PC-9 (cell line): ENCODE results near the gene ATF2. TPM values are rescaled to one million over a fixed set of nuclear protein-coding genes. Genes with fewer than 3 reads are reported as not detected.

Source experiments
- BruUV-seq: library from RNA; stranded (reverse); fragments of 400-500 nt; replicated peaks from 2 replicates; lab custom pipeline; 2021; lab: Mats Ljungman, UMichigan
- CTCF ChIA-PET: fragments of 300-600 bp; sonication (Branson Sonifier 250); formaldehyde crosslinking; loops from one replicate; lab custom pipeline; 2022; ENCODE audit warnings: antibody characterized with exemption; lab: Charles Lee
- POLR2A ChIA-PET: fragments of 300-600 bp; sonication (Branson Sonifier 250); formaldehyde crosslinking; loops from one replicate; lab custom pipeline; 2022; ENCODE audit warnings: antibody characterized with exemption; ENCODE audit not compliant: unreplicated experiment; lab: Charles Lee
- DNase-seq, 2 experiments: peaks; one replicate each; pipeline versions ENCODE4 v3.0.0 to v3.0.0-alpha.2; 2015 to 2022; ENCODE audit warnings: mixed read lengths in 1 of 2
- H2AFZ ChIP-seq: fragments of 200-600 bp; sonication (generic); 2 replicates; pipeline ENCODE4 v1.8.1; 2017; ENCODE audit warnings: antibody characterized with exemption
- H3F3A ChIP-seq: fragments of 200-600 bp; sonication (generic); 2 replicates; pipeline ENCODE4 v1.8.1; 2017; ENCODE audit warnings: antibody characterized with exemption, mild to moderate bottlenecking, low read depth; ENCODE audit not compliant: insufficient read depth
- H3K27ac ChIP-seq: fragments of 200-600 bp; sonication (generic); 2 replicates; pipeline ENCODE4 v1.6.1; 2016; ENCODE audit warnings: mixed run types
- H3K27me3 ChIP-seq: fragments of 200-600 bp; sonication (generic); 2 replicates; pipeline ENCODE4 v1.6.1; 2016; ENCODE audit warnings: low read depth, mixed run types; ENCODE audit not compliant: insufficient read depth
- H3K36me3 ChIP-seq: fragments of 200-600 bp; sonication (generic); 2 replicates; pipeline ENCODE4 v1.6.1; 2016; ENCODE audit warnings: low read depth, mixed run types
- H3K4me1 ChIP-seq: fragments of 200-600 bp; sonication (generic); replicated peaks from 2 replicates; pipeline ENCODE4 v1.6.1; 2016; ENCODE audit warnings: mixed run types; ENCODE audit not compliant: insufficient read depth
- H3K4me2 ChIP-seq: fragments of 200-600 bp; sonication (generic); 2 replicates; pipeline ENCODE4 v1.6.1; 2017; ENCODE audit warnings: mixed run types
- H3K4me3 ChIP-seq: fragments of 200-600 bp; sonication (generic); 2 replicates; pipeline ENCODE4 v1.6.1; 2016; ENCODE audit warnings: mixed run types
- H3K79me2 ChIP-seq: fragments of 200-600 bp; sonication (generic); 2 replicates; pipeline ENCODE4 v1.6.1; 2017; ENCODE audit warnings: low read depth, mixed run types
- H3K9me2 ChIP-seq: fragments of 200-600 bp; sonication (generic); 2 replicates; pipeline ENCODE4 v1.8.1; 2017; ENCODE audit warnings: mild to moderate bottlenecking; ENCODE audit not compliant: insufficient read depth
- H3K9me3 ChIP-seq: fragments of 200-600 bp; sonication (generic); 2 replicates; pipeline ENCODE4 v1.8.1; 2016; ENCODE audit warnings: low read depth; ENCODE audit not compliant: insufficient read depth
- H4K20me1 ChIP-seq: fragments of 200-600 bp; sonication (generic); 2 replicates; pipeline ENCODE4 v1.8.1; 2017; ENCODE audit not compliant: insufficient read depth
- CTCF ChIP-seq: fragments of 200-600 bp; sonication (generic); conservative IDR thresholded peaks from 2 replicates; pipeline ENCODE4 v1.6.1; 2017; ENCODE audit warnings: mixed run types, antibody characterized with exemption, mild to moderate bottlenecking, moderate library complexity
- EZH2 ChIP-seq: fragments of 200-600 bp; sonication (generic); IDR thresholded peaks from 2 replicates; pipeline ENCODE4 v1.8.0; 2017; ENCODE audit warnings: antibody characterized with exemption, low read depth
- intact Hi-C: fragments of 100-400 bp; cut with micrococcal nuclease; formaldehyde crosslinking; loops from one replicate; pipeline ENCODE4 v1.10.0; 2022; ENCODE audit not compliant: unreplicated experiment
- total RNA-seq: library from RNA; stranded (reverse); gene quantifications from 2 replicates; pipeline ENCODE4 v1.2.3, GENCODE V29; 2021

Gene ATF2
- total RNA-seq, 1 experiment from 2014 or later, result 94.5 TPM

GRCh38 chr2:175074478-175074877, 93.5 kb downstream of the ATF2 start:
- Histone ChIP-seq H3K27me3 (no peaks in the 10 kb centered on the region), H3K4me3 (no peak overlapping the region), H3K79me2 (no peaks in the 10 kb centered on the region), H4K20me1 (no peaks in the 10 kb centered on the region; the same call in 1 of the 2 replicates), H3K36me3 (peaks cover 20% of the 10 kb centered on the region), H3K4me1 (no peaks in the 10 kb centered on the region), H2AFZ (no peak overlapping the region), H3K27ac (no peak overlapping the region), H3K9me3 (no peaks in the 10 kb centered on the region), H3F3A (peaks cover 4% of the 10 kb centered on the region; the same call in 1 of the 2 replicates), H3K9me2 (no peaks in the 10 kb centered on the region), H3K4me2 (no peak overlapping the region)
- no peak for TF ChIP-seq EZH2
- no peak for TF ChIP-seq CTCF
- no peak for DNase-seq
- BruUV-seq, result no TSS peak
- ChIA-PET CTCF (no interaction called here), POLR2A (no interaction called here)
- intact Hi-C loops, result no loop called here

- BruUV-seq, result TSS peak; percentile 13
- Histone ChIP-seq H3K36me3 (peaks cover 4% of the 10 kb centered on the region), H3K4me3 (no peak overlapping the region), H3K9me3 (0 out of 2 replicates have a peak, but pooled peaks cover 2% of the 10 kb centered on the region), H3K4me2 (no peak overlapping the region), H3K79me2 (no peaks in the 10 kb centered on the region), H3K9me2 (no peaks in the 10 kb centered on the region; the same call in 1 of the 2 replicates), H4K20me1 (no peaks in the 10 kb centered on the region), H3F3A (peaks cover 4% of the 10 kb centered on the region; the same call in 1 of the 2 replicates), H3K27ac (no peak overlapping the region), H3K27me3 (no peaks in the 10 kb centered on the region), H2AFZ (no peak overlapping the region), H3K4me1 (no peaks in the 10 kb centered on the region)
- TF ChIP-seq CTCF (no peak), EZH2 (no peak)
- DNase-seq, result no peak
- intact Hi-C loops, result no loop called here
- ChIA-PET CTCF (no interaction called here), POLR2A (no interaction called here)
Observed at GRCh38 chr2:175068534-175068933, 99.5 kb downstream of the ATF2 start.

GRCh38 chr2:175066411-175066810, 101.6 kb downstream of the ATF2 start:
- no peaks in the 10 kb centered on the region; the same call in 1 of the 2 replicates for H3K9me2 ChIP-seq
- H4K20me1 ChIP-seq, result no peaks in the 10 kb centered on the region
- H3K36me3 ChIP-seq, result no peaks in the 10 kb centered on the region
- no TSS peak for BruUV-seq
- no peak overlapping the region for H3K4me2 ChIP-seq
- TF ChIP-seq EZH2 (no peak), CTCF (no peak)
- ChIA-PET CTCF (interaction anchor here (0.5 kb wide), 1 partner anchor 1235 kb away, joined by 3 read pairs; no protein-coding TSS in a partner anchor), POLR2A (no interaction called here)
- H3K4me1 ChIP-seq, result no peaks in the 10 kb centered on the region
- H2AFZ ChIP-seq, result no peak overlapping the region
- no peak overlapping the region for H3K27ac ChIP-seq
- H3K9me3 ChIP-seq, result 0 out of 2 replicates have a peak, but pooled peaks cover 2% of the 10 kb centered on the region
- H3K4me3 ChIP-seq, result no peak overlapping the region
- no peak for DNase-seq
- intact Hi-C loops, result no loop called here
- H3K79me2 ChIP-seq, result no peaks in the 10 kb centered on the region
- H3K27me3 ChIP-seq, result no peaks in the 10 kb centered on the region
- H3F3A ChIP-seq, result no peaks in the 10 kb centered on the region
